ENCODE data around the gene MEG3. TPM values are rescaled to one million over a fixed set of nuclear protein-coding genes. Genes with fewer than 3 reads are reported as not detected.

MEG3 gene
- total and polyA plus RNA-seq, 9 of the 15 experiments (the other 6 are each of a cell fraction or from before 2014, with no cell fraction given): 0.10 to 5.3 (median 1.0) TPM; not detected in 1

GRCh38 chr14:100788942-100789341 lies 37.0 kb upstream of the MEG3 start (continued):
- TF ChIP-seq ZNF318 (IDR thresholded peaks at IDR 0.05; ENCODE audit: borderline replicate concordance in 1 of 2, low read depth in 1 of 2): no peak
- TF ChIP-seq, protein P1, sequence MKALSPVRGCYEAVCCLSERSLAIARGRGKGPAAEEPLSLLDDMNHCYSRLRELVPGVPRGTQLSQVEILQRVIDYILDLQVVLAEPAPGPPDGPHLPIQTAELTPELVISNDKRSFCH (CRISPR knock-in tag; IDR thresholded peaks at IDR 0.05): no peak
- TF ChIP-seq, protein P1 (tag; IDR thresholded peaks at IDR 0.05): 0 out of 2 replicates have a peak, but pooled peaks have one; percentile 47
- TF ChIP-seq CBFA2T3 (IDR thresholded peaks at IDR 0.05): 0 out of 2 replicates have a peak, but pooled peaks have one; percentile 0
- no peak for TF ChIP-seq TEAD2 (tag; IDR thresholded peaks at IDR 0.05)
- TF ChIP-seq POLR3A (IDR thresholded peaks at IDR 0.05; ENCODE audit: borderline replicate concordance, extremely low read depth, insufficient read depth, insufficient read length): no peak
- no peak for TF ChIP-seq ZBTB49 (CRISPR knock-in tag; IDR thresholded peaks at IDR 0.05; ENCODE audit: borderline replicate concordance)
- TF ChIP-seq ZMIZ1 (IDR thresholded peaks at IDR 0.05; ENCODE audit: low read depth in 2 of 2, low read length in 2 of 2): no peak
- TF ChIP-seq HINFP (tag; conservative IDR thresholded peaks at IDR 0.05; ENCODE audit: low read depth): no peak
- TF ChIP-seq KDM2B (CRISPR knock-in tag; IDR thresholded peaks at IDR 0.05): no peak

Data from K562 (cell line).